Fibroblast of mammary gland (primary cell): ENCODE results near the gene TGFB2.

Source experiments
- DNase-seq: peaks from one replicate; pipeline ENCODE4 v3.0.0-alpha.2; 2010; ENCODE audit warnings: low read depth
- H3K4me3 ChIP-seq: 2 replicates; pipeline ENCODE4 v1.5.1; 2011; ENCODE audit warnings: low read depth, mild to moderate bottlenecking, low read length, moderate library complexity; ENCODE audit not compliant: control insufficient read depth
- CTCF ChIP-seq: conservative IDR thresholded peaks from 2 replicates; pipeline ENCODE4 v1.5.1; 2011; ENCODE audit warnings: low read depth, low read length, inconsistent platforms; ENCODE audit not compliant: control insufficient read depth, insufficient read depth

TGFB2 gene

GRCh38 chr1:218468711-218469110 lies 123.6 kb downstream of the TGFB2 start:
- TF ChIP-seq CTCF: no peak
- H3K4me3 ChIP-seq: no peak overlapping the region
- no peak for DNase-seq

GRCh38 chr1:218472885-218473284 lies 127.7 kb downstream of the TGFB2 start:
- TF ChIP-seq CTCF: no peak
- DNase-seq: no peak
- no peak overlapping the region for H3K4me3 ChIP-seq

- H3K4me3 ChIP-seq: no peak overlapping the region
- no peak for TF ChIP-seq CTCF
- DNase-seq: peak; percentile 68
Measured at GRCh38 chr1:218473522-218473921, 128.4 kb downstream of the TGFB2 start.

GRCh38 chr1:218474128-218474527 lies 129.0 kb downstream of the TGFB2 start:
- no peak for DNase-seq
- no peak for TF ChIP-seq CTCF
- no peak overlapping the region for H3K4me3 ChIP-seq

GRCh38 chr1:218475275-218475674 lies 130.1 kb downstream of the TGFB2 start:
- DNase-seq: no peak
- no peak for TF ChIP-seq CTCF
- H3K4me3 ChIP-seq: no peak overlapping the region

GRCh38 chr1:218475699-218476098 lies 130.6 kb downstream of the TGFB2 start:
- no peak for DNase-seq
- TF ChIP-seq CTCF: no peak
- no peak overlapping the region for H3K4me3 ChIP-seq

- no peak overlapping the region for H3K4me3 ChIP-seq
- DNase-seq: peak; percentile 82
- no peak for TF ChIP-seq CTCF
Measured at GRCh38 chr1:218476385-218476784, 131.2 kb downstream of the TGFB2 start.
